ES-I3 (cell line): ENCODE results near the gene ST6GALNAC6.
A peak's percentile ranks its signal among the peaks of the same experiment; 100 is the strongest.

Source experiments
- H3K36me3 ChIP-seq: 2 replicates; pipeline ENCODE4 v1.6.1; 2013; ENCODE audit warnings: mild to moderate bottlenecking, low read length, control low read depth, moderate library complexity; ENCODE audit not compliant: insufficient read depth
- H3K4me1 ChIP-seq: 2 replicates; pipeline ENCODE4 v1.6.1; 2013; ENCODE audit warnings: mild to moderate bottlenecking, control low read depth, low read length; ENCODE audit not compliant: insufficient read depth
- H3K9ac ChIP-seq: 2 replicates; pipeline ENCODE4 v1.6.1; 2013; ENCODE audit warnings: low read depth, mild to moderate bottlenecking, low read length, moderate library complexity
- H3K9me3 ChIP-seq: 2 replicates; pipeline ENCODE4 v1.6.1; 2013; ENCODE audit warnings: mild to moderate bottlenecking, low read length, moderate library complexity; ENCODE audit not compliant: control insufficient read depth, insufficient read depth

The ST6GALNAC6 gene

GRCh38 chr9:127938298-127938690, 38.9 kb upstream of the ST6GALNAC6 start:
- H3K36me3 ChIP-seq = 0 out of 2 replicates have a peak, but pooled peaks cover 2% of the 10 kb centered on the region
- H3K4me1 ChIP-seq = 0 out of 2 replicates have a peak, but pooled peaks cover 5% of the 10 kb centered on the region
- H3K9me3 ChIP-seq = no peaks in the 10 kb centered on the region
- H3K9ac ChIP-seq = peak overlapping the region; percentile 67; the same call in 1 of the 2 replicates

- Histone ChIP-seq H3K36me3 (0 out of 2 replicates have a peak, but pooled peaks cover 2% of the 10 kb centered on the region), H3K4me1 (0 out of 2 replicates have a peak, but pooled peaks cover 5% of the 10 kb centered on the region), H3K9me3 (no peaks in the 10 kb centered on the region), H3K9ac (peak within 1 kb of the TSS; percentile 67)
These were observed 38.2 kb upstream of the ST6GALNAC6 start, which contains the start of gene DPM2 for GRCh38 chr9:127937388-127938297. Gene DPM2, minus strand, starts transcription at chr9:127937854. Its CDS starts 34 bp downstream, at chr9:127937820.

GRCh38 chr9:127937056-127937387, 37.6 kb upstream of the ST6GALNAC6 start:
- Histone ChIP-seq H3K9ac (peak overlapping the region; percentile 67), H3K36me3 (no peaks in the 10 kb centered on the region), H3K4me1 (0 out of 2 replicates have a peak, but pooled peaks cover 5% of the 10 kb centered on the region), H3K9me3 (no peaks in the 10 kb centered on the region)

GRCh38 chr9:127936347-127936852, 37.0 kb upstream of the ST6GALNAC6 start:
- Histone ChIP-seq H3K9me3 (no peaks in the 10 kb centered on the region), H3K36me3 (no peaks in the 10 kb centered on the region), H3K9ac (no peak overlapping the region), H3K4me1 (peaks cover 8% of the 10 kb centered on the region)

GRCh38 chr9:127935765-127936221, 36.4 kb upstream of the ST6GALNAC6 start:
- no peaks in the 10 kb centered on the region for H3K36me3 ChIP-seq
- peaks cover 11% of the 10 kb centered on the region for H3K4me1 ChIP-seq
- H3K9me3 ChIP-seq = no peaks in the 10 kb centered on the region
- H3K9ac ChIP-seq = no peak overlapping the region

GRCh38 chr9:127934986-127935385, 35.6 kb upstream of the ST6GALNAC6 start:
- Histone ChIP-seq H3K4me1 (peaks cover 11% of the 10 kb centered on the region), H3K9me3 (no peaks in the 10 kb centered on the region), H3K9ac (no peak overlapping the region), H3K36me3 (no peaks in the 10 kb centered on the region)

- Histone ChIP-seq H3K9me3 (no peaks in the 10 kb centered on the region), H3K4me1 (peaks cover 11% of the 10 kb centered on the region), H3K9ac (no peak overlapping the region), H3K36me3 (no peaks in the 10 kb centered on the region)
These were observed 34.8 kb upstream of the ST6GALNAC6 start for GRCh38 chr9:127934248-127934647.

- peaks cover 7% of the 10 kb centered on the region for H3K4me1 ChIP-seq
These were observed 31.9 kb upstream of the ST6GALNAC6 start for GRCh38 chr9:127931092-127931881.

GRCh38 chr9:127930231-127931091, 31.1 kb upstream of the ST6GALNAC6 start, which contains the start of gene PIP5KL1:
Gene PIP5KL1, minus strand, starts transcription at chr9:127930777. Its CDS starts 25 bp downstream, at chr9:127930752.
- H3K4me1 ChIP-seq = peaks cover 6% of the 10 kb centered on the region
- H3K36me3 ChIP-seq = no peaks in the 10 kb centered on the region
- H3K9me3 ChIP-seq = no peaks in the 10 kb centered on the region
- peak within 1 kb of the TSS; percentile 55 for H3K9ac ChIP-seq

More at GRCh38 chr9:127931092-127931881, 31.9 kb upstream of the ST6GALNAC6 start:
- no peaks in the 10 kb centered on the region for H3K36me3 ChIP-seq
- peak overlapping the region; percentile 55; the same call in 1 of the 2 replicates for H3K9ac ChIP-seq
- H3K9me3 ChIP-seq = no peaks in the 10 kb centered on the region

GRCh38 chr9:127929625-127929979, 30.2 kb upstream of the ST6GALNAC6 start:
- H3K9ac ChIP-seq = peak overlapping the region; percentile 55; the same call in 1 of the 2 replicates
- no peaks in the 10 kb centered on the region for H3K9me3 ChIP-seq
- no peaks in the 10 kb centered on the region for H3K36me3 ChIP-seq
- H3K4me1 ChIP-seq = peaks cover 6% of the 10 kb centered on the region

GRCh38 chr9:127928676-127929624, 29.5 kb upstream of the ST6GALNAC6 start:
- peak overlapping the region; percentile 43; the same call in 1 of the 2 replicates for H3K9ac ChIP-seq
- no peaks in the 10 kb centered on the region for H3K9me3 ChIP-seq
- no peaks in the 10 kb centered on the region for H3K36me3 ChIP-seq
- H3K4me1 ChIP-seq = peaks cover 6% of the 10 kb centered on the region

- peaks cover 6% of the 10 kb centered on the region for H3K4me1 ChIP-seq
- no peaks in the 10 kb centered on the region for H3K9me3 ChIP-seq
- no peaks in the 10 kb centered on the region for H3K36me3 ChIP-seq
- peak overlapping the region; percentile 43 for H3K9ac ChIP-seq
These were observed 28.7 kb upstream of the ST6GALNAC6 start for GRCh38 chr9:127927988-127928675.
